NB4 (cell line): ENCODE measurements around the gene PLAAT2.

Source experiments
- DNase-seq: peaks from one replicate; pipeline ENCODE4 v3.0.0; 2010; ENCODE audit warnings: low read depth
- H3K4me3 ChIP-seq: one replicate; pipeline ENCODE4 v1.5.1; 2011; ENCODE audit warnings: mild to moderate bottlenecking, low read depth, low read length, moderate library complexity
- CTCF ChIP-seq: IDR thresholded peaks from one replicate; pipeline ENCODE4 v1.5.1; 2012; ENCODE audit warnings: low read depth, low read length
- MAX ChIP-seq: IDR thresholded peaks from 2 replicates; pipeline ENCODE4 v1.6.1; 2011; ENCODE audit warnings: low read depth, low read length
- MYC ChIP-seq: IDR thresholded peaks from 2 replicates; pipeline ENCODE4 v1.6.1; 2011; ENCODE audit warnings: low read depth, low read length
- POLR2A ChIP-seq: IDR thresholded peaks from 2 replicates; pipeline ENCODE4 v1.6.1; 2011; ENCODE audit warnings: mild to moderate bottlenecking; ENCODE audit not compliant: insufficient read length; ENCODE audit errors: extremely low read depth

The PLAAT2 gene

GRCh38 chr11:63563201-63564055 lies at the start of gene PLAAT2:
PLAAT2 (minus strand) TSS chr11:63563379; CDS start chr11:63563324, 55 bp downstream.
- TF ChIP-seq MYC (no peak), MAX (no peak), POLR2A (no peak), CTCF (no peak)
- H3K4me3 ChIP-seq = no peak within 1 kb of the TSS
- DNase-seq = no peak

- DNase-seq = no peak
- no peak for TF ChIP-seq MAX
- no peak for TF ChIP-seq POLR2A
- TF ChIP-seq CTCF = no peak
- TF ChIP-seq MYC = no peak
- H3K4me3 ChIP-seq = no peak overlapping the region
Measured at GRCh38 chr11:63612181-63612580, 49.0 kb upstream of the PLAAT2 start.

GRCh38 chr11:63611395-63611747 lies 48.2 kb upstream of the PLAAT2 start:
- TF ChIP-seq MYC (no peak), POLR2A (no peak)
- DNase-seq = no peak
- H3K4me3 ChIP-seq = no peak overlapping the region

GRCh38 chr11:63610604-63611394 lies 47.6 kb upstream of the PLAAT2 start:
- TF ChIP-seq POLR2A = no peak
- no peak for TF ChIP-seq MAX
- TF ChIP-seq CTCF = no peak
- no peak for TF ChIP-seq MYC
- no peak overlapping the region for H3K4me3 ChIP-seq
- DNase-seq = peak; percentile 36

- no peak for DNase-seq
- no peak for TF ChIP-seq CTCF
- H3K4me3 ChIP-seq = no peak overlapping the region
Measured at GRCh38 chr11:63609971-63610580, 46.9 kb upstream of the PLAAT2 start.

- DNase-seq = no peak
Measured at GRCh38 chr11:63609536-63609935, 46.4 kb upstream of the PLAAT2 start.

More at GRCh38 chr11:63609536-63609935, 46.4 kb upstream of the PLAAT2 start:
- TF ChIP-seq POLR2A (no peak), MAX (no peak), MYC (no peak), CTCF (no peak)
- no peak overlapping the region for H3K4me3 ChIP-seq
